Measurements from ENCODE around the gene CTSA.

CTSA gene

DNA sequence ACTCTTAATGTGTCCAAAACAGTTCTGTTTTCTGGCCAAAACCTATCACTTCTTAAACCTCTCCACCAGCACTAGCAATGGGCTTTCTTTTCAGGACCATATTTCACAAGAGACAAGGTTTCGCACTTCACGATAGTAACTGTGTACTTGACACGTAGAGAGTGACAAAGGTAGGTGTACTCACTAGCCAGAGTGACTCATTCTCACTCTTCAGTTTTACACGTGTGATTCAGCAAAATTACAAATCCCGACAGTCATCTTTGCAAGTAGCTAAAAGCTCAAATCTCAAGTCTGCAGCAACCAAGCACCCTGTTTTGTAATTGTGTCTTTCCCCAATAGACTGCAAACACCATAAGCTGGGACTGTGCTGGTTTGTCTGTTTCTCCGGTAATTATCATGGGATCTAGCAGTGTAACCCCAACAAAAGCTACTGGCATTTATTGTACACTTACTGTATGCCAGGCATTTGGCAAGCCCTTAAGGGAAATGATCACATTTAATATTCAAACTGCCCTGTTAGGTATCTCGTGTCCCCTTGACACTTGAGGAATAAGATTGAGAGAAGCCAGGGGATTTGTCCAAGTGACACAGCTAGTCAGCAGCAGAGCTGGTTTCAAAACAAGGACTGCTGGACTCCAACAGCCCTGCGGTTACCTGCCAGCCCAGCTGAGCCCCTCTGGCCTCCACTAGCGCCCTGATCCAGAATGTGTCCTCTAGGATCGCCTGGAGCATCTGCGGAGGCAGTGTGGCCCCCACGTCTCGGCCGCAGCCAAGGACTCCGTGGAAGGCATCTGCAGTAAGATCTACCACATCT, 53.2 kb downstream of the CTSA start:
- no peak for DNase-seq

DNA sequence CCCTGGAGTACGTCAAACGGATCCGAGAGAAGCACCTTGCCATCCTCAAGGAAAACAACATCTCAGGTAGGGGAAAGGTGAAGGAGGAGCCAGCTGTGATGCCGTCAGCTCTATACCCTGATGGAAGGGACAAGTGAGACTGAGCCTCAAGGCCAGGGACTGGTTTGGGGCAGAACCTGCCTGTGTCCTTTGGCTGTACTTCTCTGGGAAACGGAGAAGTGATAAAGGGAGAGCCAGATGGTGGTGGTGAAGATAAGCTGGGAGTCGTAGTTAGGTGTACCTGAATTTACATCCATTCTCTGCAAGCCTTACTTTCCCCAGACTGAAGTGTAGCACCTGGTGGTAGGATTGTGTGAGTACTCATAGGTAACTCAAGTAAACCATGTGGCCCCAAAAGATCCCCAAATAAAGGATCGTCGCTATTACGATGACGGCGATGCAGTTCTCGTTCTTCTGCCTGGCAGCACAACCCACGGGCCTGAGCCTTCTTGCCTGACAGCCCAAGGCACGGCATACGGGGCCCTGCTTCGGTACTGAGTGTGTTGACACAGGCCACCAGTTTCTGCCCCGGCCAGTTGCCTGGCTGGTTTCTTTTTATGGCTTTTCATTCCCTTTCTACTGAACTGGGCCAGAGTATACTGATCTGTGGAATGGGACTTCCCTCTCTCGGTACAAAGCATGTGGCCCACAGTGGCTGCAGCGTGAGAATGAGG, 54.0 kb downstream of the CTSA start:
- no peak for DNase-seq

DNA sequence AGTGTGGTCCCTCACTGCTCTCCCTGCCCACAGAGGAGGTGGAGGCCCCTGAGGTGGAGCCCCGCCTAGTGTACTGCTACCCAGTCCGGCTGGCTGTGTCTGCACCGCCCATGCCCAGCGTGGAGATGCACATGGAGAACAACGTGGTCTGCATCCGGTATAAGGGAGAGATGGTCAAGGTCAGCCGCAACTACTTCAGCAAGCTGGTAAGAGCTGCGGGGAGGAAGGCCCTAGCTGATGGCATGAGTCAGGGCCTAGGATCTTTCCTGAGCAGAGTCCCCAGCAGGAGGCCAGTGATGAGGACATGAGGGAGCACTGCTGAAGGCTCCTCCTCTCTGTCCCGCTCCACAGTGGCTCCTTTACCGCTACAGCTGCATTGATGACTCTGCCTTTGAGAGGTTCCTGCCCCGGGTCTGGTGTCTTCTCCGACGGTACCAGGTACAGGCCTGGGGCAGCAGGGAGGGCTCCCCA, 54.6 kb downstream of the CTSA start:
- no peak for DNase-seq

DNA sequence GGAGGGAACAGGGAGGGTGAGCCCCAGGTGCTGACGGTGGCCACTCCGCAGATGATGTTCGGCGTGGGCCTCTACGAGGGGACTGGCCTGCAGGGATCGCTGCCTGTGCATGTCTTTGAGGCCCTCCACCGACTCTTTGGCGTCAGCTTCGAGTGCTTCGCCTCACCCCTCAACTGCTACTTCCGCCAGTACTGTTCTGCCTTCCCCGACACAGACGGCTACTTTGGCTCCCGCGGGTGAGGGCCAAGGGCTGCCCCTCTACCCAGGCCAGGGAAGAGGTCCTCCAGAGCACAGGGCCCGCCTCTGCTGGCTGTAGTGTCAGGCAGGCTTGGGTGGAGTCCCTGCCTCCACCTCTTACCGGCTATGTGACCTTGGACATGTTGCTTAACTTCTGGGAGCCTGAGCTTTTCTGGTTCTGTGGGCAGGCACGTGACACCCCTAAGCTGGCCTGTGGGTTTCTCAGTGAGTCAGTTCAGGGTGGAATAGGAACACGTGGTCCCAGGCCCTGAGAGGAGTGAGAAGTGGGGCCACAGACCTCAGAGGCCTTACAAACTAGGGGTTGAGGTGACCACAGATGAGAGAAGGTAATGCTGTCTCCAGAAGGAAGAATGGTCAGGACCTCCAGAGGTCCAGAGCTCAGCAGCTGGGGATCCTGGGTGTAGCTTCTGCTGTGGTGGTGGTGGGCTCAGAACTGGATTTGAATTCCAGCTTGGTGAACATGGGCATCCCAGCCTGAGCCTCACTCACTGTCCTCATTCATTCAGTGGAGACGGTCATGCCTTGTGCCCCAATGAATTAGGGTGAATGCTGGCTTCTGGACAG, 55.2 kb downstream of the CTSA start:
- DNase-seq: no peak

DNA sequence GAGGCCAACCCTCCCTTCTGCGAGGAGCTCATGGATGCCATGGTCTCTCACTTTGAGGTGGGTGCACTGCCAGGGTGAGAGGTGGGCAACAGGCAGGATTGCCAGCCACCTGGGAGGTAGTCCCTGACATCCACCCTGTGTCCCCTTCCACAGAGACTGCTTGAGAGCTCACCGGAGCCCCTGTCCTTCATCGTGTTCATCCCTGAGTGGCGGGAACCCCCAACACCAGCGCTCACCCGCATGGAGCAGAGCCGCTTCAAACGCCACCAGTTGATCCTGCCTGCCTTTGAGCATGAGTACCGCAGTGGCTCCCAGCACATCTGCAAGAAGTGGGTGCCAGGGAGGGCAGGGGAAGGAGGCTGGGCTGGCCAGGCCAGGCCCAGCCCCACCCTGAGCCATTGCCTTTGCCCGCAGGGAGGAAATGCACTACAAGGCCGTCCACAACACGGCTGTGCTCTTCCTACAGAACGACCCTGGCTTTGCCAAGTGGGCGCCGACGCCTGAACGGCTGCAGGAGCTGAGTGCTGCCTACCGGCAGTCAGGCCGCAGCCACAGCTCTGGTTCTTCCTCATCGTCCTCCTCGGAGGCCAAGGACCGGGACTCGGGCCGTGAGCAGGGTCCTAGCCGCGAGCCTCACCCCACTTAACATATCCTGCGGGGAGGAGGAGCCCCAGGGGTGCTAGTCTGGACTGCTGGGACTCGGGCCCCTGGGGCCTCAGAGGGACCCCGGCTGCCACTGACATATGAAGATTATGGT, 56.2 kb downstream of the CTSA start:
- DNase-seq: no peak

DNA sequence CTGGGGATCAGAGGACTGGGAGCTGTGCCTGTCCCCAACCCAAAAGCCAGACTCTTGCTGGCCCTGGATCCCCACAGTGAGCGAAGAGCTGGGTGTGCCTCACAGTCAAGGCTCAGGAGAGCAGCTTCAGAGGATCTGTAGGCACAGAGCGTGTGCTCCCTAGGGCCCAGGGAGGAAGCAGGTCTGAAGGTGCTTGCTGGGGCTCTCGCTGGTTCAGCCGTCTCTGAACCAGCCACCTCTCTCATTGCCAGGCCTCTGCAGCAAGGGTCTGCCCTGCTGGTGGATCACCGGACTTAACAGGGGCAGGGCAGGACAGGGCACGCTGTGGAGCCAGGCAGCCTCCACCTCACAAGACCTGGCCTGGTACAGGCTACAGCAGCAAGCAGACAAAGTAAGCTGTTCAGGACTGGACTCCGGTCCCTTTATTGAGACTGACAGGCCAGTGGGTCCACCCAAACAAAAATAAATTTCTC, 57.2 kb downstream of the CTSA start:
- DNase-seq: no peak

Measured in activated CD4-positive, alpha-beta T cell treated with anti-CD3 and anti-CD28 coated beads, Interleukin-2, amount 50 U/mL, for 4 hours (primary cell).